Cardiac fibroblast (primary cell): ENCODE measurements around the gene GRIN2A.

ENCODE experiments used
- DNase-seq, 2 donors: peaks; one replicate each; pipeline versions ENCODE4 v3.0.0 to v3.0.0-alpha.2; 2010; ENCODE audit warnings: low read depth in 2 of 2
- H3K4me3 ChIP-seq, 2 donors: replicated peaks in 1 of 2; 1 replicate in 1 of 2; 2 replicates in 1 of 2; pipeline ENCODE4 v1.5.1; 2011; ENCODE audit warnings: low read depth in 2 of 2, low read length in 2 of 2, mild to moderate bottlenecking in 2 of 2, moderate library complexity in 1 of 2
- CTCF ChIP-seq: IDR thresholded peaks from one replicate; pipeline ENCODE4 v1.5.1; 2011; ENCODE audit warnings: low read depth, mild to moderate bottlenecking, low read length, inconsistent platforms

The GRIN2A gene

GRCh38 chr16:9821331-9821730 is 360.9 kb downstream of the GRIN2A start:
- DNase-seq, result no peak
- no peak for TF ChIP-seq CTCF
- no peak overlapping the region for H3K4me3 ChIP-seq

GRCh38 chr16:9820476-9821246 is 361.6 kb downstream of the GRIN2A start:
- no peak for TF ChIP-seq CTCF
- no peak for DNase-seq
- H3K4me3 ChIP-seq, result no peak overlapping the region

DNA sequence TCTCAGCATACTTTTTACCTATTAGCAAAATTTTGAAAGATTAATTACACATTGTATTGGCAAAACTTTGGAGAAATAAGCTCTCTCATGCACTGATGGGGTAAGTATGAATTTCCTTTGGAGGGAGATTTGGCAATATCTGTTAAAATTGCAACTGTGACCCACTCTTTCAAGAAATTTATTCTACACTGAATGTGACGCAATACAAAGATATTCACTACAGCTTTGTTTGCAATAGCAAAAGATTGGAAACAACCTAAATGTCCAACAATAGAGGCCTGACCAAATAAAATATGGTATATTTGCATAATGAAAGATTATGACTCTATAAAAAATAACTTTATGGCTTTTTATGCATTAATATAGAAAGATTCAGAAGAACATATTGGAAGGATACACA is 363.5 kb downstream of the GRIN2A start:
- TF ChIP-seq CTCF, result no peak
- H3K4me3 ChIP-seq, result no peak overlapping the region
- DNase-seq, result no peak

- no peak for TF ChIP-seq CTCF
- no peak for DNase-seq
- H3K4me3 ChIP-seq, result no peak overlapping the region
Observed at GRCh38 chr16:9817586-9817985, 364.6 kb downstream of the GRIN2A start.

DNA sequence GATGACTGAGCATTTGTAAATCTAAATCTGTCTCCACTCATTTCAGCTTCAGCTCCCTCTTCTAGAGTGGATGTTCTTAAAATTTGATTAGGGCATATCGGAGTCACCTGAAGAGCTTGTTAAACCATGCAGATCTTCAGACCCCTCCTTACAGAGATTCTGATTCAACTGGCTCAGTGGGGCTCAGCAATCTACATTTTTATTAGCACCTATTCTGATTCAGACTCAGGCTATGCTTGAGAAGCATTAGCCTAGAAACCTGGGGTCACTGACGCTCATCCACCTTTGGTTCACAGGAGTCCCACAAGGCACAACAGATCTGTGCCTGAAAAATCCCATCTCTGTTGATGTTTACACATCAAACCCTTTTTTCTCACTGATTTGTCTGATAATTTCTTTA is 365.6 kb downstream of the GRIN2A start:
- no peak overlapping the region for H3K4me3 ChIP-seq
- no peak for TF ChIP-seq CTCF
- DNase-seq, result no peak

GRCh38 chr16:9813665-9814064 is 368.6 kb downstream of the GRIN2A start:
- DNase-seq, result no peak
- H3K4me3 ChIP-seq, result no peak overlapping the region
- no peak for TF ChIP-seq CTCF

DNA sequence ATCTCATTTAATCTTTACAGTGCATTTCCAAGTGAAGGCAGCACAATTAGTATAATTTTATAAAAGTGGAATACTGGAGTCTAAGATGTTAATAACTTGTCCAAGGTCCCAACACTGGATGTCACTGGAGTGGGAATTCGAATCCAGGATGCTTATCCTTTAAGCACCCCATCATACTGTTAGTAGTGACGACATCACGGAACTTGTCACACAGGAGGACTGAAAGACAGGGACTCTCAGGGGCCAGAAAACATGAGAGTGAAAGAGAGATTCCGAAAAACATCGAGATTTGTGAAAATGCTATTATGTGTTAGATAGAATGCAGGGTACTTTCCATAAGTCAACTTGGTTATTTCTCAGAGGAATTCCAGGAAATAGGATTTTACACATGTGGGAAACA is 374.0 kb downstream of the GRIN2A start:
- H3K4me3 ChIP-seq, result no peak overlapping the region
- no peak for DNase-seq
- TF ChIP-seq CTCF, result no peak
